Type B pancreatic cell (in vitro differentiated cells): Measurements from ENCODE around the gene OSTF1. TPM values are rescaled to one million over a fixed set of nuclear protein-coding genes. Genes with fewer than 3 reads are reported as not detected.

Experiments
- DNase-seq: peaks from one replicate; pipeline ENCODE4 v3.0.0; 2021; ENCODE audit warnings: mixed read lengths; ENCODE audit not compliant: unreplicated experiment; ENCODE audit errors: extremely low spot score
- H3K27ac Mint-ChIP-seq: 2 replicates; pipeline ENCODE4 v1.8.0; 2021; ENCODE audit warnings: mild to moderate bottlenecking, mixed read lengths
- H3K27me3 Mint-ChIP-seq: 2 replicates; pipeline ENCODE4 v1.8.0; 2021; ENCODE audit warnings: mixed read lengths
- H3K36me3 Mint-ChIP-seq: 2 replicates; pipeline ENCODE4 v1.8.0; 2021; ENCODE audit warnings: mixed read lengths
- H3K4me1 Mint-ChIP-seq: one replicate; pipeline ENCODE4 v1.8.0; 2021; ENCODE audit warnings: mixed read lengths; ENCODE audit not compliant: unreplicated experiment
- H3K4me3 Mint-ChIP-seq: 2 replicates; pipeline ENCODE4 v1.8.0; 2021; ENCODE audit warnings: mild to moderate bottlenecking, mixed read lengths
- H3K9me3 Mint-ChIP-seq: 2 replicates; pipeline ENCODE4 v1.8.0; 2021; ENCODE audit warnings: mixed read lengths
- total RNA-seq: library from RNA; stranded (reverse); gene quantifications from 2 replicates; pipeline ENCODE4 v1.2.1, GENCODE V29; 2021; ENCODE audit warnings: low replicate concordance
- TF ChIP-seq, protein P1 (sequence below): fragments of 200-600 bp; sonication (generic); conservative IDR thresholded peaks from 2 replicates; pipeline ENCODE4 v1.5.0; 2021; ENCODE audit warnings: antibody characterized with exemption, mild to moderate bottlenecking

Gene OSTF1
- total RNA-seq, 1 donor from 2014 or later: 18.3 TPM

GRCh38 chr9:75085640-75086039 is 2.7 kb upstream of the OSTF1 start:
- Mint-ChIP-seq H3K4me1 (peaks cover 42% of the 10 kb centered on the region), H3K27me3 (no peaks in the 10 kb centered on the region), H3K9me3 (no peaks in the 10 kb centered on the region), H3K36me3 (peaks cover 3% of the 10 kb centered on the region), H3K4me3 (peak overlapping the region; percentile 82), H3K27ac (peak overlapping the region; percentile 91)
- TF ChIP-seq, protein P1, sequence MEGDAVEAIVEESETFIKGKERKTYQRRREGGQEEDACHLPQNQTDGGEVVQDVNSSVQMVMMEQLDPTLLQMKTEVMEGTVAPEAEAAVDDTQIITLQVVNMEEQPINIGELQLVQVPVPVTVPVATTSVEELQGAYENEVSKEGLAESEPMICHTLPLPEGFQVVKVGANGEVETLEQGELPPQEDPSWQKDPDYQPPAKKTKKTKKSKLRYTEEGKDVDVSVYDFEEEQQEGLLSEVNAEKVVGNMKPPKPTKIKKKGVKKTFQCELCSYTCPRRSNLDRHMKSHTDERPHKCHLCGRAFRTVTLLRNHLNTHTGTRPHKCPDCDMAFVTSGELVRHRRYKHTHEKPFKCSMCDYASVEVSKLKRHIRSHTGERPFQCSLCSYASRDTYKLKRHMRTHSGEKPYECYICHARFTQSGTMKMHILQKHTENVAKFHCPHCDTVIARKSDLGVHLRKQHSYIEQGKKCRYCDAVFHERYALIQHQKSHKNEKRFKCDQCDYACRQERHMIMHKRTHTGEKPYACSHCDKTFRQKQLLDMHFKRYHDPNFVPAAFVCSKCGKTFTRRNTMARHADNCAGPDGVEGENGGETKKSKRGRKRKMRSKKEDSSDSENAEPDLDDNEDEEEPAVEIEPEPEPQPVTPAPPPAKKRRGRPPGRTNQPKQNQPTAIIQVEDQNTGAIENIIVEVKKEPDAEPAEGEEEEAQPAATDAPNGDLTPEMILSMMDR: no peak
- DNase-seq: no peak

DNA sequence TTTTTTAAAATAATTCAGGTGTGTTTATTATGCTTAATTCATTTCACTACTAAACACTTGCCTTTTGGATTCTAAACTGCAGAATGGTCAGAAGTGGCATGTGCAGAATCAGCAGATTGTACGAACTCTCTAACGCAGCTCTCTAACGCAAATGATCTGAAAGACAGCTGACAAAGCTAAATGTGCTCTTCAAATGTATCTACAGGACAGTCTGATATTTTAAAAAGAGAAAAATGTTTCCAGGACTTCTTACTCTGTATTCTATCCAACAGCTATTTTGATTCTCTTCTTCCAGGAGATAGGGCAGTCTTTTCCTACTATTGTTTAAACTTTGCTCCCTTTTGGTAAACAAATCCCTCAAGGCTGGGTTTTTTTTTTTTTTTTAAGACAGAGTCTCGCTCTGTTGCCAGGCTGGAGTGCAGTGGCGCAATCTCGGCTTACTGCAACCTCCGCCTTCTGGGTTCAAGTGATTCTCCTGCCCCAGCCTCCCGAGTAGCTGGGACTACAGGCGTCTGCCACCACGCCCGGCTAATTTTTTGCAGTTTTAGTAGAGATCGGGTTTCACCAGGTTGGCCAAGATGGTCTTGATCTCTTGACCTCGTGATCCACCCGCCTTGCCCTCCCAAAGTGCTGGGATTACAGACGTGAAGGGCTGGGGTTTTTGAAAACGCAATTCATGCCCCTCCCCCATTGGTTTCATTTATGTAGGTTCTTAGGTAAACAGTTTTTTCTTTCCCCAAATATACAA is 1.6 kb upstream of the OSTF1 start:
- no peaks in the 10 kb centered on the region for H3K27me3 Mint-ChIP-seq
- H3K36me3 Mint-ChIP-seq: peaks cover 3% of the 10 kb centered on the region
- peak overlapping the region; percentile 91 for H3K27ac Mint-ChIP-seq
- peak overlapping the region; percentile 94 for H3K4me3 Mint-ChIP-seq
- peaks cover 42% of the 10 kb centered on the region for H3K4me1 Mint-ChIP-seq
- H3K9me3 Mint-ChIP-seq: no peaks in the 10 kb centered on the region
- TF ChIP-seq, protein P1: no peak
- no peak for DNase-seq

DNA sequence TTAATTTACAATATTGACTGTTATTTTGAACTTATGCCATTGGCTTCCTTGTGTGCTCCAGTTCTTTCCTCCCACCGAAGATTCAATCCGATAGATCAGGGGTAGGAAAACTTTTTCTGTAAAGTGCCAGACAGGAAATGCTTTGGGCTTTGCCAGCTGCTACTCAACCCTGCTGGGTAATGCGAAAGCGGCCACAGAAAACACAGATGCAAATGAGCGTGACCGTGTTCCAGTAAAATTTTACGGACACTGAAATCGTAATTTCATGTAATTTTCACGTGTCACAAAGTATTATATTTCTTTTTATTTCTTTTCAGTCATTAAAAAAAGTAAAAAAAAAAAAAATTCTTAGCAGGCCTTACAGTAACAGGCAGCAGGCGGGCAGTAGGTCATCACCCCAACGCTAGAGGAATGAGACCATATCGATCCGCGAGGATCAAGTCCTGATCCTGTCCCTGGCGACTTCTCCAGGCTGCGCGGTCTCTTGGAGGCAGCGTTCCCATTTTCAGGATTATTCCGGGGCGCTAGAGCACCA is 958 bp upstream of the OSTF1 start:
- Mint-ChIP-seq H3K9me3 (no peaks in the 10 kb centered on the region), H3K4me1 (peaks cover 42% of the 10 kb centered on the region), H3K4me3 (peak overlapping the region; percentile 94), H3K36me3 (no peaks in the 10 kb centered on the region), H3K27ac (peak overlapping the region; percentile 91), H3K27me3 (no peaks in the 10 kb centered on the region)
- TF ChIP-seq, protein P1: peak; percentile 25
- DNase-seq: no peak

- Mint-ChIP-seq H3K9me3 (no peaks in the 10 kb centered on the region), H3K4me1 (peaks cover 37% of the 10 kb centered on the region), H3K27me3 (no peaks in the 10 kb centered on the region), H3K4me3 (peak overlapping the region; percentile 100), H3K36me3 (no peaks in the 10 kb centered on the region), H3K27ac (peak overlapping the region; percentile 94)
- TF ChIP-seq, protein P1: peak; percentile 64
- no peak for DNase-seq
These were observed 495 bp downstream of the OSTF1 start for GRCh38 chr9:75088646-75089372.

GRCh38 chr9:75089373-75089766 is 1.1 kb downstream of the OSTF1 start:
- Mint-ChIP-seq H3K27ac (peak overlapping the region; percentile 94), H3K4me1 (peaks cover 33% of the 10 kb centered on the region)

More at GRCh38 chr9:75089373-75089766, 1.1 kb downstream of the OSTF1 start:
- TF ChIP-seq, protein P1: no peak
- Mint-ChIP-seq H3K27me3 (no peaks in the 10 kb centered on the region), H3K9me3 (no peaks in the 10 kb centered on the region), H3K36me3 (no peaks in the 10 kb centered on the region), H3K4me3 (peak overlapping the region; percentile 100)
- no peak for DNase-seq
